ENCODE data around the gene RREB1.

RREB1 gene

DNA sequence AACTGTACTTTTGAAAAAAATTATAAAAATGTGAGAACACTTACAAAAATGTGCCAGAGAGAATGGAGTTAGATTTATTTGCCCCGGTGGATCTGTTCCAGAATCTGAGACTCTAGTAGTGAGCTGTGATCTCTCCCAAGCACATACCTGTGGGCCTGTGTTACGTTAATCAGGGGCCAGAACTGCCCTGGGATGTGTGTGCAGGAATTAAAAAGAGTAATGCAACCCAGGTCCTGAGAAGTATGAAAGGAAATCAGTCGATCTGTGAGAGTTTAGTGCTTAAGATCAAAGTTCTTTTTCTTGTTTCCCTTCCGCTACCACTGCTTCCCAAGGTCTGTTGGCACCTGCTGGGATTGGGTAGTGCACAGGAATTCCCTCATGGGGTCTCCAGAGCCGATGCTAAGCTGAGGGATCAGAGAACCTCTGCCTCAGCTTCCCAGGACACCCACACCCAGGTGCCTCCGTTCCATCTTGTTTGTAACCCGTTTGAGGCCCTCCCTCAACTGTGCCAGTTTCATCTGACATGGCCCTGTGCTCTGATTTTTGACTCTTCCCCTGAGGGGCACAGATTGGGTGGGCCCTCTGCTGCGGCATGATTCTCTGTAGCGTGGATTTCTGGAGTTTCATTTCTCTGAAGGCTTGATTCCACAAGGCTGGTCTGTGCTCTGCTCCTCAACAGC, 87.7 kb downstream of the RREB1 start:
- CTCF ChIA-PET, result no interaction called here
- peak overlapping the region; percentile 23 for H3K27ac ChIP-seq
- POLR2A ChIA-PET (ENCODE audit: low non-redundant PET), result no interaction called here
- DNase-seq (ENCODE audit: low spot score), result no peak
- TF ChIP-seq CTCF (conservative IDR thresholded peaks at IDR 0.05; ENCODE audit: low read depth), result no peak

- no peak for DNase-seq (ENCODE audit: low spot score)
- no peak for TF ChIP-seq CTCF (conservative IDR thresholded peaks at IDR 0.05; ENCODE audit: low read depth)
- H3K27ac ChIP-seq, result peak overlapping the region; percentile 23
- POLR2A ChIA-PET (ENCODE audit: low non-redundant PET), result no interaction called here
- CTCF ChIA-PET, result no interaction called here
Observed at GRCh38 chr6:7196019-7196402, 88.2 kb downstream of the RREB1 start.

DNA sequence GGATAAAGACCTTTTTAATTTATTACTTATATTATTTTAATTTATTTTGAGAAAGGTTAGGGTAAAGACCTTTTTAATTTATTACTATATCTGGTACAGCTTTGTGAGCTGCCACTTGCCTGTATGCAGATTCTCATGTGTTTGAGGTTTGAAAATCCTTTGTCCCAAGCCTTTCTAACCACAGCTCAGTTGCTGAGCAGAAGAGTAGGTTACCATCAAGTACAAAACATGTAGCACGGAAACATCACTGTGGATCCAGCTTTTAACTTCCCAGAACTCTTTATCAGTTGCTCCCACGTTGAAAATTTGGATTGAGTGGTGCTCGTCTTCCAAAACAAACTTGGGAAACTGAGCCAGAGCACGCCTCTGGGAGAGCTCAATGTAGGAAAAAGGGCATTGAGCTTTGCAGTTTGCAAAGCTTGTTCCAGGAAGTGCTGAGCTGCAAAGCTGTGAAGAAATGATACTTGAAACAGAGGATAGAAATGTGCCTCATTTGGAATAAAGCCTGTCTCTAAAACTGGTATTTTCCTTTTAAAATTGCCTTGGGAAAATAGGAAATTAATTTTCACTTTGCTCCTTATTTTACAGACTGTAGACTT, 89.0 kb downstream of the RREB1 start:
- DNase-seq (ENCODE audit: low spot score), result no peak
- TF ChIP-seq CTCF (conservative IDR thresholded peaks at IDR 0.05; ENCODE audit: low read depth), result no peak
- ChIA-PET POLR2A (ENCODE audit: low non-redundant PET) (no interaction called here), CTCF (no interaction called here)
- no peak overlapping the region for H3K27ac ChIP-seq

- DNase-seq (ENCODE audit: low spot score), result no peak
- POLR2A ChIA-PET (ENCODE audit: low non-redundant PET), result no interaction called here
- no peak for TF ChIP-seq CTCF (conservative IDR thresholded peaks at IDR 0.05; ENCODE audit: low read depth)
- H3K27ac ChIP-seq, result no peak overlapping the region
- CTCF ChIA-PET, result no interaction called here
Observed at GRCh38 chr6:7197747-7198146, 90.0 kb downstream of the RREB1 start.

- H3K27ac ChIP-seq, result no peak overlapping the region
- no peak for TF ChIP-seq CTCF (conservative IDR thresholded peaks at IDR 0.05; ENCODE audit: low read depth)
- DNase-seq (ENCODE audit: low spot score), result no peak
- ChIA-PET CTCF (interaction anchor here (0.7 kb wide), 1 partner anchor 53 kb away, joined by 3 read pairs; no protein-coding TSS in a partner anchor), POLR2A (ENCODE audit: low non-redundant PET) (no interaction called here)
Observed at GRCh38 chr6:7198833-7199800, 91.4 kb downstream of the RREB1 start.
